HepG2 (cell line): ENCODE measurements around the gene NYAP1. TPM values are rescaled to one million over a fixed set of nuclear protein-coding genes. Genes with fewer than 3 reads are reported as not detected.
A peak's percentile ranks its signal among the peaks of the same experiment; 100 is the strongest.

Experiments
- AHDC1 ChIP-seq: sonication (generic); formaldehyde crosslinking; IDR thresholded peaks from 2 replicates; pipeline ENCODE4 v1.5.1; 2020; ENCODE audit warnings: mild to moderate bottlenecking, missing genetic modification reagents, borderline replicate concordance
- ATM ChIP-seq: fragments of 450-650 bp; IDR thresholded peaks from 2 replicates; pipeline ENCODE4 v1.7.1; 2017; ENCODE audit warnings: mild to moderate bottlenecking, borderline replicate concordance
- CEBPZ ChIP-seq: IDR thresholded peaks from 2 replicates; pipeline ENCODE4 v1.6.1; 2012; ENCODE audit warnings: low read length, improper control_type of control experiment
- FOXJ3 ChIP-seq: sonication (generic); formaldehyde crosslinking; IDR thresholded peaks from 2 replicates; pipeline ENCODE4 v1.4.0; 2020; ENCODE audit warnings: missing genetic modification reagents, mild to moderate bottlenecking, borderline replicate concordance
- FOXP1 ChIP-seq, 2 experiments: fragments of 450-650 bp in 1 of 2; IDR thresholded peaks; 2 replicates each; pipeline ENCODE4 v1.6.1; 2017 to 2018; ENCODE audit warnings: antibody characterized with exemption in 1 of 2
- GATAD2A ChIP-seq: IDR thresholded peaks from 2 replicates; pipeline ENCODE4 v1.6.1; 2016
- HOMEZ ChIP-seq: IDR thresholded peaks from 2 replicates; pipeline ENCODE4 v1.6.1; 2016; ENCODE audit warnings: low read depth
- KDM3A ChIP-seq: IDR thresholded peaks from 2 replicates; pipeline ENCODE4 v1.6.1; 2018; ENCODE audit warnings: low read depth, missing compliant biosample characterization
- PLRG1 ChIP-seq: fragments of 450-650 bp; conservative IDR thresholded peaks from 2 replicates; pipeline ENCODE4 v1.6.1; 2016
- REPIN1 ChIP-seq: sonication (generic); formaldehyde crosslinking; IDR thresholded peaks from 2 replicates; pipeline ENCODE4 v1.8.0; 2022; ENCODE audit warnings: missing genetic modification reagents, low read depth, mild to moderate bottlenecking, borderline replicate concordance
- SRSF1 ChIP-seq: fragments of 200-400 bp; formaldehyde crosslinking; optimal IDR thresholded peaks from 2 replicates; pipeline ENCODE3; 2017; ENCODE audit warnings: mild to moderate bottlenecking, low read depth, low read length, moderate library complexity
- TAF1 ChIP-seq: sonication (generic); formaldehyde crosslinking; IDR thresholded peaks from 2 replicates; pipeline ENCODE4 v1.4.0; 2020; ENCODE audit warnings: missing genetic modification reagents
- TERF1 ChIP-seq: sonication (generic); formaldehyde crosslinking; IDR thresholded peaks from 2 replicates; pipeline ENCODE4 v1.8.0; 2022; ENCODE audit warnings: mild to moderate bottlenecking, missing genetic modification reagents, moderate library complexity
- TGIF2 ChIP-seq: IDR thresholded peaks from 2 replicates; pipeline ENCODE4 v1.6.1; 2016; ENCODE audit warnings: control low read depth, missing compliant biosample characterization
- XBP1 ChIP-seq: sonication (generic); formaldehyde crosslinking; IDR thresholded peaks from 2 replicates; pipeline ENCODE4 v1.5.0; 2020; ENCODE audit warnings: missing genetic modification reagents
- ZNF235 ChIP-seq: sonication (generic); formaldehyde crosslinking; IDR thresholded peaks from 2 replicates; pipeline ENCODE4 v1.8.1; 2023; ENCODE audit warnings: mild to moderate bottlenecking, missing genetic modification reagents, borderline replicate concordance
- ZNF274 ChIP-seq: sonication (generic); formaldehyde crosslinking; IDR thresholded peaks from 2 replicates; pipeline ENCODE4 v1.5.1; 2020; ENCODE audit warnings: mild to moderate bottlenecking, missing genetic modification reagents
- ZNF30 ChIP-seq: sonication (generic); formaldehyde crosslinking; IDR thresholded peaks from 2 replicates; pipeline ENCODE4 v1.5.0; 2020; ENCODE audit warnings: mild to moderate bottlenecking, missing genetic modification reagents
- ZNF616 ChIP-seq: sonication (generic); formaldehyde crosslinking; IDR thresholded peaks from 2 replicates; pipeline ENCODE4 v1.5.0; 2020; ENCODE audit warnings: low read depth, mild to moderate bottlenecking, missing genetic modification reagents
- polyA plus RNA-seq, 8 experiments: library from polyadenylated mRNA; depleted of rRNA in 3 of 8; stranded (reverse) in 7 of 8; unstranded in 1 of 8; fragments of >200 nt; fragmentation: Illumina TruSeq in 4 of 8; extraction: Trizol in 4 of 8; gene quantifications; 2 replicates each; pipeline versions ENCODE4 v1.2.1 to v1.2.3, GENCODE V29; 2011 to 2016; ENCODE audit warnings: low read depth in 4 of 8, missing spikeins in 1 of 8, mixed read lengths in 1 of 8; ENCODE audit not compliant: insufficient read depth in 1 of 8
- total RNA-seq, 5 experiments: library from RNA; depleted of rRNA; stranded (reverse); fragments of >200 nt; fragmentation: Illumina TruSeq; extraction: Trizol; gene quantifications; 2 replicates each; pipeline ENCODE4 v1.2.3, GENCODE V29; 2016; ENCODE audit warnings: low read depth in 1 of 5

NYAP1 gene
- total and polyA plus RNA-seq, 2 of the 13 experiments (the other 11 are each of a cell fraction or from before 2014, with no cell fraction given), result 0.15 to 0.46 TPM

GRCh38 chr7:100538654-100539435 lies 55.1 kb downstream of the NYAP1 start, which contains the start of gene AGFG2 (continued):
- no peak for TF ChIP-seq GATAD2A
- TF ChIP-seq ZNF274 (CRISPR knock-in tag), result peak; percentile 80
- no peak for TF ChIP-seq ZNF30 (CRISPR knock-in tag)
- no peak for TF ChIP-seq FOXJ3
- peak; percentile 70 for TF ChIP-seq REPIN1 (CRISPR knock-in tag)
- TF ChIP-seq AHDC1, result no peak
- TF ChIP-seq KDM3A (CRISPR knock-in tag), result no peak
- TF ChIP-seq PLRG1, result no peak
- TF ChIP-seq SRSF1, result no peak
- no peak for TF ChIP-seq ATM
- TF ChIP-seq TERF1 (CRISPR knock-in tag), result no peak
- TF ChIP-seq XBP1 (CRISPR knock-in tag), result no peak
- TF ChIP-seq TGIF2 (CRISPR knock-in tag), result peak; percentile 100
- TF ChIP-seq ZNF616 (CRISPR knock-in tag), result peak; percentile 55; the same call in 1 of the 2 replicates
- no peak for TF ChIP-seq CEBPZ
- TF ChIP-seq FOXP1 (IDR thresholded peaks at IDR 0.05), result no peak
- TF ChIP-seq FOXP1 (CRISPR knock-in tag; IDR thresholded peaks at IDR 0.05), result no peak
- peak; percentile 78 for TF ChIP-seq HOMEZ (CRISPR knock-in tag)
- TF ChIP-seq ZNF235 (CRISPR knock-in tag), result no peak
- peak; percentile 97 for TF ChIP-seq TAF1 (CRISPR knock-in tag)
